Heart left ventricle (tissue), 16 donors: ENCODE results near the gene RABGAP1. TPM values are rescaled to one million over a fixed set of nuclear protein-coding genes. Genes with fewer than 3 reads are reported as not detected.

Experiments
- ATAC-seq, 4 donors: fragments of 200-7000 bp; cut with Tn5 transposase; one replicate each; pipeline ENCODE4 v1.9.1; 2020 to 2022; ENCODE audit warnings: moderate library complexity in 4 of 4, mild to moderate bottlenecking in 3 of 4, moderate number of reproducible peaks in 1 of 4
- DNase-seq, 5 donors: peaks; one replicate each; pipeline ENCODE4 v3.0.0-alpha.2; 2020
- H3K27ac ChIP-seq, 12 donors: fragments of 200-600 bp; sonication (generic) in 4 of 12; one replicate each; pipeline versions ENCODE4 v1.5.0 to v1.8.0; 2016 to 2022; ENCODE audit warnings: mild to moderate bottlenecking in 2 of 12
- H3K27me3 ChIP-seq, 9 donors: fragments of 200-600 bp; sonication (generic) in 2 of 9; one replicate each; pipeline versions ENCODE4 v1.5.1 to v1.8.0; 2016 to 2022; ENCODE audit warnings: mild to moderate bottlenecking in 3 of 9
- H3K36me3 ChIP-seq, 9 donors: fragments of 200-600 bp; sonication (generic) in 2 of 9; one replicate each; pipeline versions ENCODE4 v1.5.0 to v1.8.0; 2018 to 2022; ENCODE audit warnings: mild to moderate bottlenecking in 2 of 9
- H3K4me1 ChIP-seq, 12 donors: fragments of 200-600 bp; sonication (generic) in 4 of 12; one replicate each; pipeline versions ENCODE4 v1.5.0 to v1.8.0; 2016 to 2022; ENCODE audit warnings: mild to moderate bottlenecking in 3 of 12
- H3K4me3 ChIP-seq, 12 donors: fragments of 200-600 bp; sonication (generic) in 4 of 12; one replicate each; pipeline versions ENCODE4 v1.5.0 to v1.8.0; 2017 to 2022; ENCODE audit warnings: mild to moderate bottlenecking in 9 of 12, moderate library complexity in 4 of 12
- H3K9me3 ChIP-seq, 12 donors: fragments of 200-600 bp; sonication (generic) in 4 of 12; one replicate each; pipeline versions ENCODE4 v1.5.0 to v1.8.0; 2016 to 2022; ENCODE audit warnings: mild to moderate bottlenecking in 1 of 12
- CTCF ChIP-seq, 12 donors: fragments of 200-600 bp; sonication (generic) in 4 of 12; IDR thresholded peaks; one replicate each; pipeline versions ENCODE4 v1.5.0 to v1.8.0; 2018 to 2022; ENCODE audit warnings: antibody characterized with exemption in 12 of 12, mild to moderate bottlenecking in 5 of 12
- POLR2A ChIP-seq, 2 donors: fragments of 450-650 bp; IDR thresholded peaks; one replicate each; pipeline ENCODE4 v1.6.1; 2017; ENCODE audit warnings: antibody characterized with exemption in 2 of 2, mild to moderate bottlenecking in 2 of 2, moderate library complexity in 2 of 2
- WGBS, 4 donors: extraction: QIAGEN DNeasy Blood & Tissue Kit in 2 of 4; methylation state at CpG; one replicate each; pipeline versions ENCODE4 v1.1.5 to v1.1.7; 2013 to 2018; 5-methylcytosine and 5-hydroxymethylcytosine counted together
- intact Hi-C, 10 donors: fragments of 100-400 bp; cut with DNase I; formaldehyde crosslinking; loops; one replicate each; pipeline versions ENCODE4 v1.11.1 to v1.14.2; 2022
- polyA plus RNA-seq, 2 donors: library from polyadenylated mRNA; stranded (reverse); fragments of 200-250 nt; gene quantifications; one replicate each; pipeline ENCODE4 v1.2.3, GENCODE V29; 2013
- total RNA-seq, 9 donors: library from RNA; depleted of rRNA in 2 of 9; stranded (reverse); fragments of >200 nt in 2 of 9; fragmentation: NEBNext Ultra II Directional in 3 of 9; extraction: Animal tissue kit (Norgen Biotek cat#: 25700) in 3 of 9; gene quantifications; one replicate each; pipeline versions ENCODE4 v1.1.0 to v1.2.4, GENCODE V29; 2016 to 2023
- donor health status: ischemic (EF 13 %, LVEDD 7.1; RV severe dilation, severe dysfunction).
- donor health status: healthy with polysubstance abuse.
- donor health status: DM: no; HTN: yes; CAD: no.
- donor health status: DM: no; HTN: no; CAD: no.
- donor health status: ischemic (EF 25% LVEDD 6.9; RV normal size, moderate dysfunction).
- donor health status: ischemic (EF 25% LVEDD 5.7; RV mildly dilated, moderate dysfunction).
- donor health status: healthy.
- donor health status: DM: yes; HTN: yes; CAD: no.
- donor health status: ischemic (EF 35%, LVEDD 5.7; RV mildly dilated, moderate dysfunction).
- donor health status: nonischemic (EF 11% LVEDD 7.7; RV severe dilation, severe dysfunction).
- donor health status: DM: yes; HTN: yes; CAD: no.
- donor health status: PGD.
- donor health status: ischemic (EF 29% LVEDD 5.4; RV normal size, mild dysfunction).
- donor health status: nonischemic (EF 23%, LVEDD 6.1; RV moderate dilation, normal function).

Gene RABGAP1
- total and polyA plus RNA-seq, 11 donors: 11.8 to 62.2 (median 43.3) TPM

- Histone ChIP-seq H3K4me3 (no peak overlapping the region), H3K27ac (no peak overlapping the region), H3K4me1 (peaks cover 0 to 8% (median 0%) of the 10 kb centered on the region in 12 donors), H3K9me3 (no peaks in the 10 kb centered on the region), H3K27me3 (no peaks in the 10 kb centered on the region), H3K36me3 (peaks cover 0 to 26% (median 7%) of the 10 kb centered on the region in 9 donors)
- intact Hi-C loops: no loop called here
- ATAC-seq (no peak), DNase-seq (no peak)
- TF ChIP-seq POLR2A (IDR thresholded peaks at IDR 0.05): no peak
- no peak for TF ChIP-seq CTCF (IDR thresholded peaks at IDR 0.05)
- WGBS, 4 donors: 95 to 98% (median 96%) methylated on average over 9 of the region's 9 CpGs
These were observed 118.8 kb downstream of the RABGAP1 start for GRCh38 chr9:123059472-123060220.

GRCh38 chr9:123061216-123061615 lies 120.4 kb downstream of the RABGAP1 start:
- DNase-seq: no peak
- no peaks in the 10 kb centered on the region for H3K27me3 ChIP-seq
- H3K4me1 ChIP-seq: peaks cover 0 to 2% (median 0%) of the 10 kb centered on the region in 12 donors
- intact Hi-C loops: no loop called here
- no peak overlapping the region for H3K27ac ChIP-seq
- no peak for ATAC-seq
- no peak overlapping the region for H3K4me3 ChIP-seq
- TF ChIP-seq POLR2A (IDR thresholded peaks at IDR 0.05) (no peak), CTCF (IDR thresholded peaks at IDR 0.05) (no peak)
- 98% methylated on average over 7 of the region's 7 CpGs for WGBS, 4 donors
- peaks cover 0 to 32% (median 14%) of the 10 kb centered on the region in 9 donors for H3K36me3 ChIP-seq
- H3K9me3 ChIP-seq: no peaks in the 10 kb centered on the region

- TF ChIP-seq CTCF (IDR thresholded peaks at IDR 0.05) (no peak), POLR2A (IDR thresholded peaks at IDR 0.05) (no peak)
- WGBS, 4 donors: 91 to 95% (median 93%) methylated on average over 7 of the region's 7 CpGs
- intact Hi-C loops: no loop called here
- Histone ChIP-seq H3K36me3 (peaks cover 0 to 45% (median 27%) of the 10 kb centered on the region in 9 donors), H3K4me1 (peaks cover 0 to 4% (median 0%) of the 10 kb centered on the region in 12 donors), H3K27me3 (no peaks in the 10 kb centered on the region), H3K4me3 (no peak overlapping the region), H3K27ac (no peak overlapping the region), H3K9me3 (no peaks in the 10 kb centered on the region)
- DNase-seq (no peak), ATAC-seq (no peak)
These were observed 121.7 kb downstream of the RABGAP1 start for GRCh38 chr9:123062351-123063176.

- no peaks in the 10 kb centered on the region for H3K9me3 ChIP-seq
- no peak overlapping the region for H3K4me3 ChIP-seq
- no peak for DNase-seq
- no peak for TF ChIP-seq POLR2A (IDR thresholded peaks at IDR 0.05)
- TF ChIP-seq CTCF (IDR thresholded peaks at IDR 0.05): no peak
- H3K27me3 ChIP-seq: no peaks in the 10 kb centered on the region
- peaks cover 0 to 4% (median 0%) of the 10 kb centered on the region in 12 donors for H3K4me1 ChIP-seq
- WGBS, 4 donors: 72 to 78% (median 76%) methylated on average over 2 of the region's 2 CpGs
- ATAC-seq: no peak
- H3K36me3 ChIP-seq: peaks cover 0 to 47% (median 34%) of the 10 kb centered on the region in 9 donors
- no peak overlapping the region for H3K27ac ChIP-seq
- intact Hi-C loops: no loop called here
These were observed 122.4 kb downstream of the RABGAP1 start for GRCh38 chr9:123063177-123063598.
